Measurements from ENCODE around the gene MYBPHL.

MYBPHL gene

GRCh38 chr1:109306832-109307273 is at the start of gene MYBPHL:
MYBPHL (minus strand) TSS chr1:109307011; CDS start chr1:109306991, 20 bp downstream.
- DNase-seq (ENCODE audit: low read depth) = no peak

GRCh38 chr1:109356505-109356904 is 49.7 kb upstream of the MYBPHL start:
- DNase-seq (ENCODE audit: low read depth) = no peak

GRCh38 chr1:109354929-109355328 is 48.1 kb upstream of the MYBPHL start:
- DNase-seq (ENCODE audit: low read depth) = no peak

GRCh38 chr1:109351457-109351856 is 44.6 kb upstream of the MYBPHL start:
- DNase-seq (ENCODE audit: low read depth) = no peak

- DNase-seq (ENCODE audit: low read depth) = no peak
These were observed 43.8 kb upstream of the MYBPHL start for GRCh38 chr1:109350655-109351054.

GRCh38 chr1:109350182-109350581 is 43.4 kb upstream of the MYBPHL start:
- no peak for DNase-seq (ENCODE audit: low read depth)

- no peak for DNase-seq (ENCODE audit: low read depth)
These were observed 40.7 kb upstream of the MYBPHL start for GRCh38 chr1:109347511-109347910.

- DNase-seq (ENCODE audit: low read depth) = no peak
These were observed 35.4 kb upstream of the MYBPHL start for GRCh38 chr1:109341944-109342930.

GRCh38 chr1:109338608-109339007 is 31.8 kb upstream of the MYBPHL start:
- no peak for DNase-seq (ENCODE audit: low read depth)

GRCh38 chr1:109338091-109338490 is 31.3 kb upstream of the MYBPHL start:
- DNase-seq (ENCODE audit: low read depth) = no peak

- no peak for DNase-seq (ENCODE audit: low read depth)
These were observed 28.3 kb upstream of the MYBPHL start for GRCh38 chr1:109335091-109335490.

- no peak for DNase-seq (ENCODE audit: low read depth)
These were observed 24.3 kb upstream of the MYBPHL start for GRCh38 chr1:109331113-109331512.

- DNase-seq (ENCODE audit: low read depth) = no peak
These were observed 20.5 kb upstream of the MYBPHL start for GRCh38 chr1:109327285-109327684.

- DNase-seq (ENCODE audit: low read depth) = no peak
These were observed 16.2 kb upstream of the MYBPHL start for GRCh38 chr1:109322974-109323373.

- no peak for DNase-seq (ENCODE audit: low read depth)
These were observed 12.3 kb upstream of the MYBPHL start for GRCh38 chr1:109319114-109319513.

GRCh38 chr1:109316506-109316905 is 9.7 kb upstream of the MYBPHL start:
- DNase-seq (ENCODE audit: low read depth) = no peak

GRCh38 chr1:109315288-109315687 is 8.5 kb upstream of the MYBPHL start:
- DNase-seq (ENCODE audit: low read depth) = no peak

GRCh38 chr1:109314795-109315194 is 8.0 kb upstream of the MYBPHL start:
- DNase-seq (ENCODE audit: low read depth) = no peak

GRCh38 chr1:109312978-109313775 is 6.4 kb upstream of the MYBPHL start:
- no peak for DNase-seq (ENCODE audit: low read depth)

GRCh38 chr1:109312246-109312645 is 5.4 kb upstream of the MYBPHL start:
- DNase-seq (ENCODE audit: low read depth) = no peak

- DNase-seq (ENCODE audit: low read depth) = no peak
These were observed 2.5 kb upstream of the MYBPHL start for GRCh38 chr1:109309347-109309746.

GRCh38 chr1:109307274-109308021 is 637 bp upstream of the MYBPHL start:
- no peak for DNase-seq (ENCODE audit: low read depth)

All from activated T-cell treated with anti-CD3 and anti-CD28 coated beads for 24 hours (primary cell).